DND-41 (cell line): ENCODE measurements around the gene BARHL2.

ENCODE experiments used
- EZH2 ChIP-seq: IDR thresholded peaks from 3 replicates; pipeline ENCODE4 v1.6.1; 2012; ENCODE audit warnings: borderline replicate concordance, low read depth, mild to moderate bottlenecking, moderate library complexity, low read length, inconsistent platforms; ENCODE audit not compliant: severe bottlenecking
- TF ChIP-seq, protein P1 (sequence below): IDR thresholded peaks from 2 replicates; pipeline ENCODE4 v1.5.1; 2012; ENCODE audit warnings: borderline replicate concordance, low read length, moderate library complexity, mild to moderate bottlenecking; ENCODE audit not compliant: poor library complexity, severe bottlenecking; ENCODE audit errors: extremely low read depth

- TF ChIP-seq, protein P1, sequence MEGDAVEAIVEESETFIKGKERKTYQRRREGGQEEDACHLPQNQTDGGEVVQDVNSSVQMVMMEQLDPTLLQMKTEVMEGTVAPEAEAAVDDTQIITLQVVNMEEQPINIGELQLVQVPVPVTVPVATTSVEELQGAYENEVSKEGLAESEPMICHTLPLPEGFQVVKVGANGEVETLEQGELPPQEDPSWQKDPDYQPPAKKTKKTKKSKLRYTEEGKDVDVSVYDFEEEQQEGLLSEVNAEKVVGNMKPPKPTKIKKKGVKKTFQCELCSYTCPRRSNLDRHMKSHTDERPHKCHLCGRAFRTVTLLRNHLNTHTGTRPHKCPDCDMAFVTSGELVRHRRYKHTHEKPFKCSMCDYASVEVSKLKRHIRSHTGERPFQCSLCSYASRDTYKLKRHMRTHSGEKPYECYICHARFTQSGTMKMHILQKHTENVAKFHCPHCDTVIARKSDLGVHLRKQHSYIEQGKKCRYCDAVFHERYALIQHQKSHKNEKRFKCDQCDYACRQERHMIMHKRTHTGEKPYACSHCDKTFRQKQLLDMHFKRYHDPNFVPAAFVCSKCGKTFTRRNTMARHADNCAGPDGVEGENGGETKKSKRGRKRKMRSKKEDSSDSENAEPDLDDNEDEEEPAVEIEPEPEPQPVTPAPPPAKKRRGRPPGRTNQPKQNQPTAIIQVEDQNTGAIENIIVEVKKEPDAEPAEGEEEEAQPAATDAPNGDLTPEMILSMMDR: no peak
- no peak for TF ChIP-seq EZH2
Observed at GRCh38 chr1:90720145-90720636, 3.1 kb upstream of the BARHL2 start.
